GM12878 (cell line): ENCODE data around the gene TPCN2. TPM values are rescaled to one million over a fixed set of nuclear protein-coding genes. Genes with fewer than 3 reads are reported as not detected.

ENCODE experiments used
- BCL3 ChIP-seq: IDR thresholded peaks from 2 replicates; pipeline ENCODE4 v1.6.1; 2011; ENCODE audit warnings: borderline replicate concordance, low read depth, mild to moderate bottlenecking, moderate library complexity, low read length; ENCODE audit not compliant: insufficient read depth, poor library complexity, severe bottlenecking
- CEBPZ ChIP-seq: fragments of 150-350 bp; IDR thresholded peaks from 2 replicates; pipeline ENCODE4 v1.6.1; 2016; ENCODE audit warnings: low read depth, low read length
- FOS ChIP-seq: IDR thresholded peaks from 3 replicates; pipeline ENCODE4 v1.6.1; 2011; ENCODE audit warnings: borderline replicate concordance; ENCODE audit not compliant: insufficient read length; ENCODE audit errors: extremely low read depth
- HCFC1 ChIP-seq: fragments of 150-350 bp; IDR thresholded peaks from 2 replicates; pipeline ENCODE4 v1.6.1; 2014; ENCODE audit warnings: low read length
- IRF3 ChIP-seq: fragments of 450-650 bp; IDR thresholded peaks from 2 replicates; pipeline ENCODE4 v1.6.1; 2014; ENCODE audit warnings: mild to moderate bottlenecking
- KDM1A ChIP-seq: fragments of 200-600 bp; sonication (generic); IDR thresholded peaks from 2 replicates; pipeline ENCODE4 v1.6.1; 2016; ENCODE audit warnings: borderline replicate concordance
- KLF5 ChIP-seq: fragments of 450-650 bp; IDR thresholded peaks from 2 replicates; pipeline ENCODE4 v1.6.1; 2014; ENCODE audit warnings: mild to moderate bottlenecking; ENCODE audit not compliant: partially characterized antibody
- MTA3 ChIP-seq: IDR thresholded peaks from 2 replicates; pipeline ENCODE4 v1.6.1; 2012; ENCODE audit warnings: low read length, inconsistent platforms, borderline replicate concordance
- MYC ChIP-seq: IDR thresholded peaks from 2 replicates; pipeline ENCODE4 v1.6.1; 2011; ENCODE audit warnings: mild to moderate bottlenecking, low read length, moderate library complexity, inconsistent platforms; ENCODE audit not compliant: insufficient read depth, insufficient replicate concordance, insufficient read length, severe bottlenecking
- NBN ChIP-seq: fragments of 450-650 bp; IDR thresholded peaks from 2 replicates; pipeline ENCODE4 v1.6.1; 2016
- POLR2AphosphoS5 ChIP-seq: IDR thresholded peaks from 2 replicates; pipeline ENCODE4 v1.6.1; 2011; ENCODE audit warnings: mild to moderate bottlenecking, low read length, inconsistent platforms
- RAD21 ChIP-seq: IDR thresholded peaks from 2 replicates; pipeline ENCODE4 v1.6.1; 2011; ENCODE audit warnings: mild to moderate bottlenecking, low read depth, low read length, moderate library complexity; ENCODE audit not compliant: insufficient read depth
- RELA ChIP-seq: fragments of 450-650 bp; IDR thresholded peaks from 2 replicates; pipeline ENCODE4 v1.8.0; 2014; ENCODE audit warnings: borderline replicate concordance; ENCODE audit not compliant: partially characterized antibody
- SIX5 ChIP-seq: IDR thresholded peaks from 2 replicates; pipeline ENCODE4 v1.6.1; 2011; ENCODE audit warnings: mild to moderate bottlenecking, low read depth, low read length, moderate library complexity; ENCODE audit not compliant: severe bottlenecking
- SMAD5 ChIP-seq: IDR thresholded peaks from 2 replicates; pipeline ENCODE4 v1.6.1; 2016; ENCODE audit warnings: antibody characterized with exemption, low read depth
- SREBF2 ChIP-seq: IDR thresholded peaks from 2 replicates; pipeline ENCODE4 v1.6.1; 2012; ENCODE audit warnings: mild to moderate bottlenecking, low read length
- TAF1 ChIP-seq: IDR thresholded peaks from 2 replicates; pipeline ENCODE4 v1.6.1; 2011; ENCODE audit warnings: mild to moderate bottlenecking, low read depth, low read length, borderline replicate concordance
- TARDBP ChIP-seq: IDR thresholded peaks from 2 replicates; pipeline ENCODE4 v1.6.1; 2016; ENCODE audit warnings: borderline replicate concordance
- TCF12 ChIP-seq: IDR thresholded peaks from 2 replicates; pipeline ENCODE4 v1.6.1; 2011; ENCODE audit warnings: low read depth, mild to moderate bottlenecking, low read length
- ZBTB40 ChIP-seq: fragments of 450-650 bp; IDR thresholded peaks from 2 replicates; pipeline ENCODE4 v1.6.1; 2016; ENCODE audit warnings: mild to moderate bottlenecking, moderate library complexity, borderline replicate concordance
- polyA plus RNA-seq, 11 experiments: library from polyadenylated mRNA; depleted of rRNA in 4 of 11; unstranded in 6 of 11; stranded (reverse) in 5 of 11; fragments of >200 nt; fragmentation: Nextera tagmentation in 4 of 11; fragmentation: Illumina TruSeq in 1 of 11; extraction: Ambion mirVana in 4 of 11; extraction: Trizol in 1 of 11; gene quantifications; 1 replicate in 1 of 11; 2 replicates in 10 of 11; pipeline versions ENCODE4 v1.2.1 to v1.2.3, GENCODE V29; 2011 to 2016; ENCODE audit warnings: inconsistent platforms in 2 of 11, missing spikeins in 2 of 11, low read depth in 1 of 11
- total RNA-seq, 4 experiments: library from RNA; depleted of rRNA in 3 of 4; stranded (reverse); fragments of >200 nt in 3 of 4; fragmentation: Illumina TruSeq in 1 of 4; extraction: Trizol in 1 of 4; gene quantifications; 2 replicates each; pipeline versions ENCODE4 v1.2.1 to v1.2.3, GENCODE V29; 2013 to 2021

TPCN2 gene
- total and polyA plus RNA-seq, 10 of the 15 experiments (the other 5 are each of a cell fraction or from before 2014, with no cell fraction given): 1.7 to 18.4 (median 8.4) TPM

GRCh38 chr11:69055598-69056516, 7.1 kb downstream of the TPCN2 start (continued):
- TF ChIP-seq BCL3: peak; percentile 87
- peak; percentile 99 for TF ChIP-seq NBN
- no peak for TF ChIP-seq SREBF2
- no peak for TF ChIP-seq KDM1A
- TF ChIP-seq TCF12: peak; percentile 95
- TF ChIP-seq CEBPZ: no peak
- TF ChIP-seq KLF5: peak; percentile 90
- TF ChIP-seq FOS: no peak
- TF ChIP-seq ZBTB40: no peak; the same call in 1 of the 2 replicates
- no peak for TF ChIP-seq TAF1
- TF ChIP-seq TARDBP: 0 out of 2 replicates have a peak, but pooled peaks have one; percentile 38
- peak; percentile 79; the same call in 1 of the 2 replicates for TF ChIP-seq MTA3
- no peak; the same call in none of the 2 replicates for TF ChIP-seq HCFC1
- peak; percentile 66 for TF ChIP-seq MYC
- no peak for TF ChIP-seq SMAD5
- no peak for TF ChIP-seq IRF3
- TF ChIP-seq RAD21: no peak
- TF ChIP-seq POLR2AphosphoS5: no peak
- no peak for TF ChIP-seq SIX5
- peak; percentile 95 for TF ChIP-seq RELA
